Gastrocnemius medialis (tissue), 4 donors: Measurements from ENCODE around the gene RNASE12. TPM values are rescaled to one million over a fixed set of nuclear protein-coding genes. Genes with fewer than 3 reads are reported as not detected.
"Not testable (repeated sequence)": the region's sequence is repeated elsewhere in the genome, so short reads cannot be mapped to it uniquely, and the experiment has no call there.

Source experiments
- ATAC-seq, 2 donors: fragments of 150-250 bp; one replicate each; pipeline ENCODE4 v1.9.1; 2016
- DNase-seq, 2 donors: peaks; one replicate each; pipeline ENCODE4 v3.0.0-alpha.2; 2019
- H3K27ac ChIP-seq, 4 donors: fragments of 200-600 bp; sonication (generic); 1 replicate in 1 of 4; 2 replicates in 3 of 4; pipeline ENCODE4 v1.5.1; 2016 to 2018; ENCODE audit warnings: mild to moderate bottlenecking in 2 of 4, moderate library complexity in 1 of 4
- H3K27me3 ChIP-seq, 3 donors: fragments of 200-600 bp; sonication (generic) in 2 of 3; 1 replicate in 1 of 3; 2 replicates in 2 of 3; pipeline versions ENCODE4 v1.5.1 to v1.6.0; 2016 to 2019; ENCODE audit warnings: mild to moderate bottlenecking in 1 of 3, moderate library complexity in 1 of 3
- H3K36me3 ChIP-seq, 2 donors: fragments of 200-600 bp; sonication (generic) in 1 of 2; one replicate each; pipeline ENCODE4 v1.5.1; 2017 to 2018
- H3K4me1 ChIP-seq, 2 donors: fragments of 200-600 bp; sonication (generic) in 1 of 2; one replicate each; pipeline ENCODE4 v1.5.1; 2016 to 2017; ENCODE audit warnings: mild to moderate bottlenecking in 2 of 2
- H3K4me3 ChIP-seq, 4 donors: fragments of 200-600 bp; sonication (generic) in 3 of 4; 1 replicate in 1 of 4; 2 replicates in 3 of 4; pipeline ENCODE4 v1.5.1; 2016 to 2019; ENCODE audit warnings: mild to moderate bottlenecking in 2 of 4
- H3K9me3 ChIP-seq, 3 donors: fragments of 200-600 bp; sonication (generic) in 2 of 3; 1 replicate in 1 of 3; 2 replicates in 2 of 3; pipeline ENCODE4 v1.5.1; 2016 to 2019
- POLR2A ChIP-seq, 2 donors: fragments of 450-650 bp; IDR thresholded peaks; one replicate each; pipeline ENCODE4 v1.6.1; 2017; ENCODE audit warnings: antibody characterized with exemption in 2 of 2, mild to moderate bottlenecking in 2 of 2, moderate library complexity in 2 of 2
- in situ Hi-C, 4 donors: fragments of 200-750 bp; cut with MboI; loops; one replicate each; pipeline versions ENCODE4 v1.15.0 to v1.8.0; 2017; ENCODE audit warnings: low sequenced_read_pairs in 4 of 4
- intact Hi-C: fragments of 100-400 bp; cut with DNase I; formaldehyde crosslinking; loops from one replicate; pipeline ENCODE4 v1.15.1; 2023; ENCODE audit warnings: low total_unique reads
- total RNA-seq, 4 donors: library from RNA; depleted of rRNA; stranded (reverse); fragments of >200 nt; gene quantifications; one replicate each; pipeline versions ENCODE4 v1.1.0 to v1.2.3, GENCODE V29; 2016
- TF ChIP-seq, protein P1 (sequence below), 5 experiments: fragments of 450-650 bp in 3 of 5; fragments of 200-600 bp in 2 of 5; sonication (generic) in 2 of 5; IDR thresholded peaks in 4 of 5; conservative IDR thresholded peaks in 1 of 5; 1 replicate in 4 of 5; 2 replicates in 1 of 5; pipeline ENCODE4 v1.5.1; 2016 to 2019; ENCODE audit warnings: antibody characterized with exemption in 5 of 5, mild to moderate bottlenecking in 3 of 5, moderate library complexity in 3 of 5

RNASE12 gene
- total RNA-seq, 4 donors from 2014 or later: not detected

DNA sequence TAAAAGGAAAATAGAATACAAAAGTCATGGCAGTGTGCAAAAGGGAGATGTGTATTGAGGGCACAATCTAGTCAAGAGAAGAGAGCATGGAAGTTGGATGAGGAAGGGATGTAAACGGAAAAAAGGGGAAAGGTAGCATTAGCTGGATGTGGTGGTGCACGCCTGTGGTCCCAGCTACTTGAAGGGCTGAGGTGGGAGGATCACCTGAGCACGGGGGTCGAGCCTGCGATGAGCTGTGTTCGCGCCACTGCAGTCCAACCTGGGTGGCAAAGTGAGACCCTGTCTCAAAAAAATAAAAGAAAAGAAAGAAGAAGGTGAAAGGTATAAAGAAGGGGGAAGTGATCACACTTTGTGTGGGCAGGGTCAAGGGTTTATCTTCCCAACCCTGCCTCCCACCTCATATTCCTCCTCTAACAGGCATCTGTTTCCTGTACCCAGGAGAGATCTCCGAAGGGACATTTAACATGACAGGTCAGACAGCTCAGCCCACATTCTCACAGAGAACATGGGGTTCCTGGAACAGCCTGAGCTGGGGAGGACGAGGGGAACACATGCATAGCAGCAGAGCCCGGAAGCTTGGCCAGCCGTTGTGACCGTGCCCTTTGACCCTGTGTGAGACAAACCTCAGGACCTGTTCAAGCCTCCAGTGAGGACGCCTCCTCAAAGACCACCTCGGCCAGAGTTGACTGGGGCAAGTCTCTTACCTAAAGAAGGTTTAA lies 12.2 kb downstream of the RNASE12 start:
- in situ Hi-C loops: no loop called here

DNA sequence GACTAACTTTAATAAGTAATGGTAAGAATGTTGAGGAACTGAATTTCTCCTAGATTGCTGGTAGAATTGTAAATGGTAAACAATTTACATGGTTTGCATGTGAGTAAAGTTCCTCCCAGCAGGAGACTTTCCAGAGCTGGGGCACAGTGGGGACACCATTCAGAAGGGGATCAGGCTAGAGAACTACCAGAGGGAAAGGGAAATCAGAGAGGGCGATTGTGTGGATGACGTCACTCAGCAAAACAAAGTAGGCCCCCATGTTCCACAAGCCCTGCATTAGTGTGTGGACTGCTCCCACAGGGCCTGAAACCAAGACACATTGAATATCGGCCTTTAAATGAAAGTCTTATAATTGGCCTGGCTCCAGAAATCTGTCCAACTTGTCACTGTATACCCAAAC lies 12.9 kb downstream of the RNASE12 start:
- Histone ChIP-seq H3K36me3 (no peaks in the 10 kb centered on the region), H3K27me3 (no peaks in the 10 kb centered on the region), H3K4me1 (no peaks in the 10 kb centered on the region), H3K27ac (no peak overlapping the region), H3K4me3 (no peak overlapping the region), H3K9me3 (no peaks in the 10 kb centered on the region)
- in situ Hi-C loops (no loop called here), intact Hi-C loops (no loop called here)
- DNase-seq (no peak), ATAC-seq (no peak)
- TF ChIP-seq, protein P1, sequence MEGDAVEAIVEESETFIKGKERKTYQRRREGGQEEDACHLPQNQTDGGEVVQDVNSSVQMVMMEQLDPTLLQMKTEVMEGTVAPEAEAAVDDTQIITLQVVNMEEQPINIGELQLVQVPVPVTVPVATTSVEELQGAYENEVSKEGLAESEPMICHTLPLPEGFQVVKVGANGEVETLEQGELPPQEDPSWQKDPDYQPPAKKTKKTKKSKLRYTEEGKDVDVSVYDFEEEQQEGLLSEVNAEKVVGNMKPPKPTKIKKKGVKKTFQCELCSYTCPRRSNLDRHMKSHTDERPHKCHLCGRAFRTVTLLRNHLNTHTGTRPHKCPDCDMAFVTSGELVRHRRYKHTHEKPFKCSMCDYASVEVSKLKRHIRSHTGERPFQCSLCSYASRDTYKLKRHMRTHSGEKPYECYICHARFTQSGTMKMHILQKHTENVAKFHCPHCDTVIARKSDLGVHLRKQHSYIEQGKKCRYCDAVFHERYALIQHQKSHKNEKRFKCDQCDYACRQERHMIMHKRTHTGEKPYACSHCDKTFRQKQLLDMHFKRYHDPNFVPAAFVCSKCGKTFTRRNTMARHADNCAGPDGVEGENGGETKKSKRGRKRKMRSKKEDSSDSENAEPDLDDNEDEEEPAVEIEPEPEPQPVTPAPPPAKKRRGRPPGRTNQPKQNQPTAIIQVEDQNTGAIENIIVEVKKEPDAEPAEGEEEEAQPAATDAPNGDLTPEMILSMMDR (IDR thresholded peaks at IDR 0.05 in 4 of 5, conservative IDR thresholded peaks at IDR 0.05 in 1 of 5): no peak
- TF ChIP-seq POLR2A (IDR thresholded peaks at IDR 0.05): no peak

More for the DNA sequence above, 12.2 kb downstream of the RNASE12 start:
- H3K9me3 ChIP-seq: no peaks in the 10 kb centered on the region
- H3K27ac ChIP-seq: no peak overlapping the region
- no peak for ATAC-seq
- DNase-seq: no peak
- H3K4me1 ChIP-seq: no peaks in the 10 kb centered on the region
- no peak overlapping the region for H3K4me3 ChIP-seq
- no peak for TF ChIP-seq POLR2A (IDR thresholded peaks at IDR 0.05)
- TF ChIP-seq, protein P1 (IDR thresholded peaks at IDR 0.05 in 4 of 5, conservative IDR thresholded peaks at IDR 0.05 in 1 of 5): no peak
- no peaks in the 10 kb centered on the region for H3K27me3 ChIP-seq
- no peaks in the 10 kb centered on the region for H3K36me3 ChIP-seq
- intact Hi-C loops: no loop called here

DNA sequence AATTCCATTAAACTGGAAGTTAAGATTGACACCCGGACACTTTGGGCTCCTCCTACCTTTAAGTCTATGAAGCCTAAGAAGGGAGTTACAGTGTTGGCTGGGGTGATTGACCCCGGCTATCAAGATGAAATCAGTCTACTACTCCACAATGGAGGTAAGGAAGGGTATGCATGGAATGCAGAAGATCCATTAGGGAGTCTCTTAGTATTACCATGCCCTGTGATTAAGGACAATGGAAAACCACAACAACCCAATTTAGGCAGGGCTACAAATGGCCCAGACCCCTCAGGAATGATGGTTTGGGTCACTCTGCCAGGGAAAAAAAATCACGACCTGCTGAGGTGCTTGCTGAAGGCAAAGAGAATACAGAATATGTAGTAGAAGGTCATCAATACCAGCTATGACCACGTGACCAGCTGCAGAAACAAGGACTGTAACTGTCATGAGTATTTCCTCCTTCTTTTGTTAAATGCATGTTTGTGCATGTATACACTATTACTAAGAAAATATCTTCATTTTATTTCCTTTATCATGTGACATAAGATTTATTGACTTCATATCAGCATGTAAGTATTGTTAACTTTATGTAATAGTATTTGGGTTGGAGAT lies 18.7 kb downstream of the RNASE12 start:
- H3K4me1 ChIP-seq, ATAC-seq, intact Hi-C loops, H3K9me3 ChIP-seq, H3K4me3 ChIP-seq, H3K27ac ChIP-seq, DNase-seq, H3K36me3 ChIP-seq, H3K27me3 ChIP-seq, in situ Hi-C loops: not testable (repeated sequence)

DNA sequence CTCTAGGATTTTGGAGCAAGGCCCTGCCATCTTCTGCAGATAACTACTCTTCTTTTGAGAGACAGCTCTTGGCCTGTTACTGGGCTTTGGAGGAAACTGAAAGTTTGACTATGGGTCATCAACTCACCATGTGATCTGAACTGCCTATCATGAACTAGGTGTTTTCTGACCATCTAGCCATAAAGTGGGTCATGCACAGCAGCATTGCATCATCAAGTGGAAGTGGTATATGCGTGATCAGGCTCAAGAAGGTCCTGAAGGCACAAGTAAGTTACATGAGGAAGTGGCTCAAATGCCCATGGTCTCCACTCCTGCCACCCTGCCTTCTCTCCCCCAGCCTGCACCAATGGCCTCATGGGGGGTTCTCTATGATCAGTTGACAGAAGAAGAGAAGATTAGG lies 20.5 kb downstream of the RNASE12 start:
- DNase-seq, ATAC-seq, H3K27ac ChIP-seq, in situ Hi-C loops, H3K27me3 ChIP-seq, H3K36me3 ChIP-seq, H3K4me1 ChIP-seq, H3K4me3 ChIP-seq, H3K9me3 ChIP-seq, intact Hi-C loops: not testable (repeated sequence)

DNA sequence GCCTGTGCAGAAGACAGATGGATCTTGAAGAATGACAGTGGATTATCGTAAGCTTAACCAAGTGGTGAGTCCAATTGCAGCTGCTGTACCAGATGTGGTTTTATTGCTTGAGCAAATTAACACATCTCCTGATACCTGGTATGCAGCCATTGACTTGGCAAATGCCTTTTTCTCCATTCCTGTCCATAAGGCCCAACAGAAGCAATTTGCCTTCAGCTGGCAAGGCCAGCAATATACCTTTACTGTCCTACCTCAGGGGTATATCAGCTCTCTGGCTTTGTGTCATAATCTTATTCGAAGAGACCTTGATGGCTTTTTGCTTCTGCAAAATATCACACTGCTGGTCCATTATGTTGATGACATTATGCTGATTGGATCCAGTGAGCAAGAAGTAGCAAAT lies 21.3 kb downstream of the RNASE12 start:
- H3K36me3 ChIP-seq, in situ Hi-C loops, H3K4me1 ChIP-seq, intact Hi-C loops, H3K4me3 ChIP-seq, H3K27me3 ChIP-seq, ATAC-seq, H3K9me3 ChIP-seq, DNase-seq, H3K27ac ChIP-seq: not testable (repeated sequence)

DNA sequence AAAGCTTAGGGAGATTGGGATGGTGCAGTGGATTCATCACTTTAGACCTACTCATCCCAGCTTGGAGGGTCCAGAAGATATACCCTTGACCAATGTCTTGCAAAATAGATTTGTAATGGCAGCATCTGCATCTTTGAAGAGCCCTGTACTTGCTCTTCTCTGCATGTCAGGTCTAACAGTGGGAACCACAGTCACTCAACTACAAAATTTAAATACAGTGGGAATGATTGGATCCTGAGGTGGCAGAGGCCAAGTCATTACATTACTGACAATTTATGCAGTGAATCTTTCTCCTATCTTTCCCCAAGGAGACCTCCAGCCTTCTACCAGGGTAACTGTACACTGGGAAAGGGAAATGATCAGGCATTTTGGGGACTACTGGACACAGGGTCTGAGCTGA lies 22.1 kb downstream of the RNASE12 start:
- H3K36me3 ChIP-seq: no peaks in the 10 kb centered on the region
- H3K27me3 ChIP-seq: no peaks in the 10 kb centered on the region
- ATAC-seq (no peak), DNase-seq (no peak)
- H3K9me3 ChIP-seq: peaks cover 0 to 4% (median 0%) of the 10 kb centered on the region in 3 donors
- in situ Hi-C loops: no loop called here
- no peak overlapping the region for H3K4me3 ChIP-seq
- TF ChIP-seq, protein P1 (IDR thresholded peaks at IDR 0.05 in 4 of 5, conservative IDR thresholded peaks at IDR 0.05 in 1 of 5): no peak
- TF ChIP-seq POLR2A (IDR thresholded peaks at IDR 0.05): no peak
- intact Hi-C loops: no loop called here
- H3K27ac ChIP-seq: no peak overlapping the region
- no peaks in the 10 kb centered on the region for H3K4me1 ChIP-seq
